ENCODE measurements around the gene NIPSNAP3A. TPM values are rescaled to one million over a fixed set of nuclear protein-coding genes. Genes with fewer than 3 reads are reported as not detected.
A peak's percentile ranks its signal among the peaks of the same experiment; 100 is the strongest.

NIPSNAP3A gene
- total and polyA plus RNA-seq, 9 donors = 47.5 to 63.2 (median 55.8) TPM

- H3K27ac ChIP-seq (ENCODE audit: low read length) = no peak overlapping the region
- H3K27me3 ChIP-seq (ENCODE audit: control insufficient read depth, insufficient read depth, low read length) = no peaks in the 10 kb centered on the region
- no peak for DNase-seq
- H3K9me3 ChIP-seq (replicated peaks; ENCODE audit: control insufficient read depth, low read depth, low read length) = no peaks in the 10 kb centered on the region
- H3K4me3 ChIP-seq (ENCODE audit: low read length) = no peak overlapping the region
- peaks cover under 1% of the 10 kb centered on the region for H3K36me3 ChIP-seq (ENCODE audit: control insufficient read depth, insufficient read depth, low read length)
- no CpG with 5 or more reads among the region's 1 CpG for WGBS (ENCODE audit: insufficient coverage)
- H3K4me1 ChIP-seq (ENCODE audit: control insufficient read depth, insufficient read depth, low read length) = peaks cover 6% of the 10 kb centered on the region
Observed at GRCh38 chr9:104745852-104746251, 1.6 kb upstream of the NIPSNAP3A start.

GRCh38 chr9:104746285-104746684 is 1.2 kb upstream of the NIPSNAP3A start:
- WGBS (ENCODE audit: insufficient coverage) = no CpG with 5 or more reads among the region's 2 CpGs
- DNase-seq = no peak
- Histone ChIP-seq H3K27me3 (ENCODE audit: control insufficient read depth, insufficient read depth, low read length) (no peaks in the 10 kb centered on the region), H3K27ac (ENCODE audit: low read length) (no peak overlapping the region), H3K9me3 (replicated peaks; ENCODE audit: control insufficient read depth, low read depth, low read length) (no peaks in the 10 kb centered on the region), H3K4me1 (ENCODE audit: control insufficient read depth, insufficient read depth, low read length) (peaks cover 6% of the 10 kb centered on the region), H3K4me3 (ENCODE audit: low read length) (no peak overlapping the region), H3K36me3 (ENCODE audit: control insufficient read depth, insufficient read depth, low read length) (peaks cover 2% of the 10 kb centered on the region)

- peaks cover 2% of the 10 kb centered on the region for H3K36me3 ChIP-seq (ENCODE audit: control insufficient read depth, insufficient read depth, low read length)
- DNase-seq = no peak
- H3K27ac ChIP-seq (ENCODE audit: low read length) = peak overlapping the region; percentile 95
- no CpG with 5 or more reads among the region's 1 CpG for WGBS (ENCODE audit: insufficient coverage)
- H3K4me1 ChIP-seq (ENCODE audit: control insufficient read depth, insufficient read depth, low read length) = peaks cover 6% of the 10 kb centered on the region
- H3K9me3 ChIP-seq (replicated peaks; ENCODE audit: control insufficient read depth, low read depth, low read length) = no peaks in the 10 kb centered on the region
- peak overlapping the region; percentile 90 for H3K4me3 ChIP-seq (ENCODE audit: low read length)
- no peaks in the 10 kb centered on the region for H3K27me3 ChIP-seq (ENCODE audit: control insufficient read depth, insufficient read depth, low read length)
Observed at GRCh38 chr9:104746798-104747197, 685 bp upstream of the NIPSNAP3A start.

- Histone ChIP-seq H3K36me3 (ENCODE audit: control insufficient read depth, insufficient read depth, low read length) (peaks cover 2% of the 10 kb centered on the region), H3K4me3 (ENCODE audit: low read length) (peak overlapping the region; percentile 90), H3K4me1 (ENCODE audit: control insufficient read depth, insufficient read depth, low read length) (peaks cover 6% of the 10 kb centered on the region), H3K27ac (ENCODE audit: low read length) (peak overlapping the region; percentile 95), H3K9me3 (replicated peaks; ENCODE audit: control insufficient read depth, low read depth, low read length) (no peaks in the 10 kb centered on the region), H3K27me3 (ENCODE audit: control insufficient read depth, insufficient read depth, low read length) (no peaks in the 10 kb centered on the region)
- WGBS (ENCODE audit: insufficient coverage) = 1% methylated on average over 9 of the region's 9 CpGs
- DNase-seq = no peak
Observed at GRCh38 chr9:104747245-104747564, 278 bp upstream of the NIPSNAP3A start.

- peaks cover 6% of the 10 kb centered on the region for H3K4me1 ChIP-seq (ENCODE audit: control insufficient read depth, insufficient read depth, low read length)
- peaks cover 5% of the 10 kb centered on the region for H3K36me3 ChIP-seq (ENCODE audit: control insufficient read depth, insufficient read depth, low read length)
- H3K27ac ChIP-seq (ENCODE audit: low read length) = peak overlapping the region; percentile 95
- 16% methylated on average over 8 of the region's 19 CpGs for WGBS (ENCODE audit: insufficient coverage)
- H3K27me3 ChIP-seq (ENCODE audit: control insufficient read depth, insufficient read depth, low read length) = no peaks in the 10 kb centered on the region
- peak; percentile 71 for DNase-seq
- peak overlapping the region; percentile 90 for H3K4me3 ChIP-seq (ENCODE audit: low read length)
- no peaks in the 10 kb centered on the region for H3K9me3 ChIP-seq (replicated peaks; ENCODE audit: control insufficient read depth, low read depth, low read length)
Observed at GRCh38 chr9:104748359-104749031, 1.0 kb downstream of the NIPSNAP3A start.

- Histone ChIP-seq H3K4me1 (ENCODE audit: control insufficient read depth, insufficient read depth, low read length) (peaks cover 6% of the 10 kb centered on the region), H3K36me3 (ENCODE audit: control insufficient read depth, insufficient read depth, low read length) (peaks cover 10% of the 10 kb centered on the region), H3K9me3 (replicated peaks; ENCODE audit: control insufficient read depth, low read depth, low read length) (no peaks in the 10 kb centered on the region), H3K27me3 (ENCODE audit: control insufficient read depth, insufficient read depth, low read length) (no peaks in the 10 kb centered on the region), H3K4me3 (ENCODE audit: low read length) (no peak overlapping the region), H3K27ac (ENCODE audit: low read length) (no peak overlapping the region)
- WGBS (ENCODE audit: insufficient coverage) = 93% methylated on average over 2 of the region's 3 CpGs
- DNase-seq = no peak
Observed at GRCh38 chr9:104750185-104750767, 2.8 kb downstream of the NIPSNAP3A start.

GRCh38 chr9:104758974-104759373 is 11.5 kb downstream of the NIPSNAP3A start:
- Histone ChIP-seq H3K27me3 (ENCODE audit: control insufficient read depth, insufficient read depth, low read length) (no peaks in the 10 kb centered on the region), H3K9me3 (replicated peaks; ENCODE audit: control insufficient read depth, low read depth, low read length) (no peaks in the 10 kb centered on the region), H3K4me1 (ENCODE audit: control insufficient read depth, insufficient read depth, low read length) (peaks cover 2% of the 10 kb centered on the region), H3K4me3 (ENCODE audit: low read length) (peak overlapping the region; percentile 15), H3K36me3 (ENCODE audit: control insufficient read depth, insufficient read depth, low read length) (peaks cover 13% of the 10 kb centered on the region), H3K27ac (ENCODE audit: low read length) (peak overlapping the region; percentile 77)
- DNase-seq = peak; percentile 66
- no CpG with 5 or more reads among the region's 3 CpGs for WGBS (ENCODE audit: insufficient coverage)

GRCh38 chr9:104765138-104765537 is 17.7 kb downstream of the NIPSNAP3A start:
- WGBS (ENCODE audit: insufficient coverage) = 100% methylated on average over 1 of the region's 5 CpGs
- Histone ChIP-seq H3K4me3 (ENCODE audit: low read length) (no peak overlapping the region), H3K4me1 (ENCODE audit: control insufficient read depth, insufficient read depth, low read length) (peaks cover 5% of the 10 kb centered on the region), H3K27me3 (ENCODE audit: control insufficient read depth, insufficient read depth, low read length) (no peaks in the 10 kb centered on the region), H3K27ac (ENCODE audit: low read length) (no peak overlapping the region), H3K36me3 (ENCODE audit: control insufficient read depth, insufficient read depth, low read length) (peaks cover 3% of the 10 kb centered on the region), H3K9me3 (replicated peaks; ENCODE audit: control insufficient read depth, low read depth, low read length) (no peaks in the 10 kb centered on the region)
- no peak for DNase-seq

GRCh38 chr9:104766025-104766424 is 18.5 kb downstream of the NIPSNAP3A start:
- no peak overlapping the region for H3K27ac ChIP-seq (ENCODE audit: low read length)

GRCh38 chr9:104767507-104767906 is 20.0 kb downstream of the NIPSNAP3A start:
- no peaks in the 10 kb centered on the region for H3K36me3 ChIP-seq (ENCODE audit: control insufficient read depth, insufficient read depth, low read length)
- H3K27ac ChIP-seq (ENCODE audit: low read length) = no peak overlapping the region
- WGBS (ENCODE audit: insufficient coverage) = no CpG with 5 or more reads among the region's 3 CpGs
- H3K4me3 ChIP-seq (ENCODE audit: low read length) = no peak overlapping the region
- H3K27me3 ChIP-seq (ENCODE audit: control insufficient read depth, insufficient read depth, low read length) = no peaks in the 10 kb centered on the region
- DNase-seq = no peak
- no peaks in the 10 kb centered on the region for H3K9me3 ChIP-seq (replicated peaks; ENCODE audit: control insufficient read depth, low read depth, low read length)
- peaks cover 5% of the 10 kb centered on the region for H3K4me1 ChIP-seq (ENCODE audit: control insufficient read depth, insufficient read depth, low read length)

More at GRCh38 chr9:104766025-104766424, 18.5 kb downstream of the NIPSNAP3A start:
- H3K9me3 ChIP-seq (replicated peaks; ENCODE audit: control insufficient read depth, low read depth, low read length) = no peaks in the 10 kb centered on the region
- whole genome bisulfite sequencing (ENCODE audit: insufficient coverage) = no CpG with 5 or more reads among the region's 7 CpGs
- no peak for DNase-seq
- H3K4me3 ChIP-seq (ENCODE audit: low read length) = no peak overlapping the region
- peaks cover 5% of the 10 kb centered on the region for H3K4me1 ChIP-seq (ENCODE audit: control insufficient read depth, insufficient read depth, low read length)
- no peaks in the 10 kb centered on the region for H3K27me3 ChIP-seq (ENCODE audit: control insufficient read depth, insufficient read depth, low read length)
- H3K36me3 ChIP-seq (ENCODE audit: control insufficient read depth, insufficient read depth, low read length) = no peaks in the 10 kb centered on the region
